Mammary epithelial cell (primary cell): ENCODE measurements around the gene CLEC7A.

Experiments used
- EZH2 ChIP-seq: IDR thresholded peaks from 2 replicates; pipeline ENCODE4 v1.6.1; 2012; ENCODE audit warnings: low read length, inconsistent platforms, borderline replicate concordance
- TF ChIP-seq, protein P1 (sequence below), 2 donors: IDR thresholded peaks in 1 of 2; conservative IDR thresholded peaks in 1 of 2; 2 replicates each; pipeline ENCODE4 v1.5.1; 2011 to 2012; ENCODE audit warnings: inconsistent platforms in 2 of 2, low read length in 2 of 2, mild to moderate bottlenecking in 2 of 2, control low read depth in 1 of 2, low read depth in 1 of 2; ENCODE audit not compliant: insufficient read depth in 1 of 2; ENCODE audit errors: extremely low read depth in 1 of 2

GRCh38 chr12:10082117-10082874 is 47.7 kb downstream of the CLEC7A start:
- TF ChIP-seq, protein P1, sequence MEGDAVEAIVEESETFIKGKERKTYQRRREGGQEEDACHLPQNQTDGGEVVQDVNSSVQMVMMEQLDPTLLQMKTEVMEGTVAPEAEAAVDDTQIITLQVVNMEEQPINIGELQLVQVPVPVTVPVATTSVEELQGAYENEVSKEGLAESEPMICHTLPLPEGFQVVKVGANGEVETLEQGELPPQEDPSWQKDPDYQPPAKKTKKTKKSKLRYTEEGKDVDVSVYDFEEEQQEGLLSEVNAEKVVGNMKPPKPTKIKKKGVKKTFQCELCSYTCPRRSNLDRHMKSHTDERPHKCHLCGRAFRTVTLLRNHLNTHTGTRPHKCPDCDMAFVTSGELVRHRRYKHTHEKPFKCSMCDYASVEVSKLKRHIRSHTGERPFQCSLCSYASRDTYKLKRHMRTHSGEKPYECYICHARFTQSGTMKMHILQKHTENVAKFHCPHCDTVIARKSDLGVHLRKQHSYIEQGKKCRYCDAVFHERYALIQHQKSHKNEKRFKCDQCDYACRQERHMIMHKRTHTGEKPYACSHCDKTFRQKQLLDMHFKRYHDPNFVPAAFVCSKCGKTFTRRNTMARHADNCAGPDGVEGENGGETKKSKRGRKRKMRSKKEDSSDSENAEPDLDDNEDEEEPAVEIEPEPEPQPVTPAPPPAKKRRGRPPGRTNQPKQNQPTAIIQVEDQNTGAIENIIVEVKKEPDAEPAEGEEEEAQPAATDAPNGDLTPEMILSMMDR (conservative IDR thresholded peaks at IDR 0.05 in 1 of 2, IDR thresholded peaks at IDR 0.05 in 1 of 2; ENCODE audit: extremely low read depth in 1 of 2, insufficient read depth in 1 of 2, low read depth in 1 of 2, low read length in 2 of 2): no peak
- no peak for TF ChIP-seq EZH2
